GM12872 (cell line): Measurements from ENCODE around the gene UBASH3A.

ENCODE experiments used
- TF ChIP-seq, protein P1 (sequence below): IDR thresholded peaks from 3 replicates; pipeline ENCODE4 v1.5.1; 2011; ENCODE audit warnings: low read depth, mild to moderate bottlenecking, low read length, moderate library complexity; ENCODE audit not compliant: insufficient read depth

The UBASH3A gene

DNA sequence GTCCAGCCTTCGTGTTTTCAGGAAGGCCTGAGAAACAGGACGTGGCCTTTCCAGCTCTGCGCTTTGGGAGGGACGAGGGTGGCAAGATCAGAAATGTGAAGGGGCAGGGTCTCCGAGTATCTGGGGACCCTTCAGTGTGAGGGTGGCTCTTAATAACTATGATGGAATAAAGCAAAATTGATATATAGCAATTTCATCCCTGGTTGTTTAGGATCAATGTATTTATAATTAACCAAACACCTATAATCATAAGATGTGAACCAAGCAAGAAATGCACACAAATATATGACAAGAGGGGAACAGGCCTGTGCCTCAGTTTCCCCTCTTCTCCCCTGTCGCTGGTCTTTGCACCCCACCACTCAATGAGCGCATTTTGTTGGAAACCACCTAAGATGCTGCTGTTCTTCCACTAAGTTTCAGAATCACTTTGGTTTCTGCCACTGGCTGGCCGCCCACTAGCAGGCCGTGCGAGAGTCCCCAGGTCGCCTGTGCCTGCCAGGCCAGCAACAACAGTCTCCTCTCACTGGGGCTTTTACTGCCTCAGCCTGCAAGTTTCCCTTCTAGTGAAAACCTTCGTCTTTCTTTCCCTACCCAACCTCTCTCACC is 36.6 kb downstream of the UBASH3A start:
- TF ChIP-seq, protein P1, sequence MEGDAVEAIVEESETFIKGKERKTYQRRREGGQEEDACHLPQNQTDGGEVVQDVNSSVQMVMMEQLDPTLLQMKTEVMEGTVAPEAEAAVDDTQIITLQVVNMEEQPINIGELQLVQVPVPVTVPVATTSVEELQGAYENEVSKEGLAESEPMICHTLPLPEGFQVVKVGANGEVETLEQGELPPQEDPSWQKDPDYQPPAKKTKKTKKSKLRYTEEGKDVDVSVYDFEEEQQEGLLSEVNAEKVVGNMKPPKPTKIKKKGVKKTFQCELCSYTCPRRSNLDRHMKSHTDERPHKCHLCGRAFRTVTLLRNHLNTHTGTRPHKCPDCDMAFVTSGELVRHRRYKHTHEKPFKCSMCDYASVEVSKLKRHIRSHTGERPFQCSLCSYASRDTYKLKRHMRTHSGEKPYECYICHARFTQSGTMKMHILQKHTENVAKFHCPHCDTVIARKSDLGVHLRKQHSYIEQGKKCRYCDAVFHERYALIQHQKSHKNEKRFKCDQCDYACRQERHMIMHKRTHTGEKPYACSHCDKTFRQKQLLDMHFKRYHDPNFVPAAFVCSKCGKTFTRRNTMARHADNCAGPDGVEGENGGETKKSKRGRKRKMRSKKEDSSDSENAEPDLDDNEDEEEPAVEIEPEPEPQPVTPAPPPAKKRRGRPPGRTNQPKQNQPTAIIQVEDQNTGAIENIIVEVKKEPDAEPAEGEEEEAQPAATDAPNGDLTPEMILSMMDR, result no peak

DNA sequence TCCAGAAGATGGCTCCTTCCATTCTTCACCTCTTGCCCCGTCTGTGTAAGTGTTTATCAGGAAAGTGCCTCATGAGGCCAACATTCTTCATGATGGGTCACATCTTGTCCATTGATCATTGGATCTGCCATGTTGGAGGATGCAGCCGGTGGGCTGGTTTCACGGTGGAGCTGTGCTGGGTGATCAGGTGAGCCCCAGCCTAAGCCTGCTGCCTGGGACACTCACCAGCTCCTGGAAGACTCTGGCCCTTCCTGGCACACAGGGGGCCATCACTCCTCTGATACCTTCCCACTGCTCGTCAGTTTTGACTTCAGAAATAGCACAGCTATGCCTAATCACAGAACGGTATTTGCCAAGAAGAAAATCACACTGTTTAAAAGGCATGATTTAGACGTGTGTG is 38.3 kb downstream of the UBASH3A start:
- TF ChIP-seq, protein P1, result no peak

DNA sequence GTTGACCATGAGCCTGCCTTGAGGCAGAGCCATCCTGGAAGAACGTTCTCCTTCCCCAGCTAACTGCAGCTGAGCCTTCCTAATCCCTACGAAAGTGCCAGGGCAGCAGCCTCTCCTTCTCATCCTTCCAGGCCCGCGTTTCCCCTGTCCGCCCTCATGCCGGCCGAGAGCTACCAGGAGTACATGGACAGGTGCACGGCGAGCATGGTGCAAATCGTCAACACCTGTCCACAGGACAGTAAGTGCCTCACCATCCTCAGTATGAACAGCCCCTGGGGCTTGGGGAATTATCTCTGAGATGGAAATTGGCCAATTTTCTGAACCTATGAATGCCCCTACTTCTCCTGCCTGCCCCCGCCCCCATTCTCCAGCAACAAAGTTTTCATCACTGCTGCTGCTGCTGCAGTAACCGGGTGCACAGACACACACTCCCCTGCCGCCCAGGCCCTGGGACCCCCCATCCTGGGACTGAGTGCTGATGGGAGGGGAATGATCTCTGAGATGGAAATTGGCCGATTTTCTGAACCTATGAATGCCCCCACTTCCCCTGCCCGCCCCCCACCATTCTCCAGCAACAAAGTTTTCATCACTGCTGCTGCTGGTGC is 39.6 kb downstream of the UBASH3A start:
- TF ChIP-seq, protein P1, result no peak

DNA sequence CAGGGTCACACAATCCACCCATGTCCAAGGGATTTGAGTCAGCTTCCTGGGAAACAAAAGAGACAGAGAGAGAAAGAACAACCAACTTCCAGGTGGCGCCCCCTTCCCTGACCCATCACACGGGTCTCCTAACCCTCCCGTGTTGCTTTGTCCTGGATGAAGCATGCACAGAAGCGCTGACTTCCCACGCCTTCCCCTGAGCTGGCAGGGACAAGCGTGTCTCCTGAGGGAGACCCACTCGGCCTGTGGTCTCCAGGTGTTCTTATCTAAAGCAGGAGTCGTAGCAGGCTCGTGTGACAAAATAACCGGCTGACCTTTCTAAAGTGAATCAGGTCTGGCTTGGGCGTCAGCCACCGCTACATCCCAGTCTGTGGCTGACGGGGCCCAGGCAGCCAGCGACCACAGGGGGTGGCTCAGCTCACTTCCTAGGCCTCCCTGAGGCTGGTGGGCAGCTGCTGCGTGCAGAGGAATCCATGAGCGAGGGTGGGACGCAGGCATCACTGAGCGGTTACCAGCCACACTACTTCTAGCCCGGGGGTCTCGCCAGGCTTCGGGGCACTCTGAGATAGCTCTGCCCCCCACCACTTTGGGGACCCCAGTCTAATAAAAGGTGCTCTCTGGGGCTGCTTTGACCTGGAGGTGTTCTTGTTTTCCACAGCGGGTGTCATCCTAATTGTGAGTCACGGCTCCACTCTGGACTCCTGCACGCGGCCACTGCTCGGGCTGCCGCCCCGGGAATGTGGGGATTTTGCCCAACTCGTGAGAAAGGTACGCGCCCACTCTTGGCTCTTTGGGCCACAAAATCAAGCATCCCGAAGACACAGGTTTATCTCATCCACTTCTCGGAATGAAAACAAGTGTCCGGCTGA is 40.4 kb downstream of the UBASH3A start:
- TF ChIP-seq, protein P1, result no peak

DNA sequence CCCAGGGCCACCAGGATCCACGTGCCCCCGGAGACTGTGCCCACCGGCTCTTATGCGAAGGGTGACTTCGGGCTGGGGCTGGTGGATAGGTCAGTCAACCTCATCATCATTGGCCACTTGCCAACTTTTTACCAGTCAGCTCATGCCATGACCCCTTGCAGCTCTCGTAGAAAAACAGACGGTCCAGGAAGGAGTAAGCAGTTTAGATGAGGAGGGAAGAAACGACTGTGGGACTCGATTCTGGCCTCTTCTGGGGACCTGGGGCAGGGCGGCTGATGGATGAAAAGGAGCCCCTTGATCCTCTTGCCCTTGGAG is 41.0 kb downstream of the UBASH3A start:
- TF ChIP-seq, protein P1, result no peak

DNA sequence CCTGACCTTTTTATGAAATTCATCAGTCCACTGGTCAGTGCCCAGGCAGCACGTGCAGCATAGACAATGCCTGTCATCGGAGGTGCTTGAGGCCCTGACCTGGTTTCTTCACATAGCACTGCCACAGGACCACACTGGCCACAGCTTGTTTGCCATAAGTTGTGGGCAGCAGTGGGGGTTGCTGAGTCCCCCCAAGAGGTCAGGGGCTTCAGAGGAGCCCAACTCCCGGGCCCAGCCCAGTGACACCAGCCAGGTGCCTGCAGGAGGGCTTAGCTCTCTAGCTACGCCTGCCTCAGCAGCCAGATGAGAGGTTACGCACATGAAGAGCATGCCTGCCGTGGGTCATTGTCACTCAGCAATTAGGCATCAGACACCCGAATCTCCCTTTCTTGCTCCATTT is 41.6 kb downstream of the UBASH3A start:
- TF ChIP-seq, protein P1, result no peak

DNA sequence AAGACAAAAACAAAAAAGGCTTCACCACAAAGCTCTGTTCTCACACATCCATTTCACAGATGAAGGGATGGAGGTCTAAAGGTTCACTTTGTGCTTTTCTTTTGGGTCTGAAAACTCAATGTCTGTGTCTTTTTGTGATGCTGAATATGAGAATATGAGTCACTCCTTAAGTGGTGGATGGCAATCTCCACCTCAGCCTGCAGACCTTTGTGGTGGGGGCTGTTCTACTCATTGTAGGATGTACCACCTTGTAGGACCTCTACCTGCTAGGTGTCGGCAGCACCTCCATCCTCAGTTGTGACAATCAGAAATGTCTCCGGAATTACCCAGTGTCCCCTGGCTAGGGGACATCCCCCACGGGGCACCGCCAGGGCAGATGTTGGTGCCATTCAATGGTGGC is 42.8 kb downstream of the UBASH3A start:
- TF ChIP-seq, protein P1, result no peak
